ENCODE results near the gene ROR1. TPM values are rescaled to one million over a fixed set of nuclear protein-coding genes. Genes with fewer than 3 reads are reported as not detected.
A peak's percentile ranks its signal among the peaks of the same experiment; 100 is the strongest.

Gene ROR1
- total RNA-seq, 1 experiment from 2014 or later, result 2.7 TPM

- RAD21 ChIA-PET (ENCODE audit: low non-redundant PET in 1 of 2, low total read pairs in 2 of 2, uncharacterized antibody in 2 of 2, unreplicated experiment in 2 of 2), result interaction anchor here (0.5 to 2.5 kb wide), 8 partner anchors 25 to 463 kb away, joined by 3 to 14 read pairs (median 6); partner anchors contain the start of gene ROR1 (in 1 of the 2)
- no TSS peak for BruUV-seq (replicated peaks)
- POLR2A ChIA-PET, result interaction anchor here (0.7 to 1.0 kb wide), 2 partner anchors 446 to 475 kb away, joined by 3 read pairs; no protein-coding TSS in a partner anchor
- H3K4me1 ChIP-seq (ENCODE audit: control insufficient read depth in 1 of 2, insufficient read depth in 2 of 2, low read length in 2 of 2), result peaks cover 0 to 12% of the 10 kb centered on the region in 2 experiments; a peak in 2 of 4 replicates
- no peaks in the 10 kb centered on the region for H3K27me3 ChIP-seq (ENCODE audit: insufficient read depth, low read length)
- DNase-seq (ENCODE audit: low read depth, low spot score) (no peak), ATAC-seq (no peak; the same call in 1 of the 2 replicates)
- CTCF ChIA-PET, result interaction anchor here (0.5 to 3.0 kb wide), 21 partner anchors 9 to 1132 kb away, joined by 3 to 55 read pairs (median 4); no protein-coding TSS in a partner anchor
- H3K9me3 ChIP-seq (ENCODE audit: control insufficient read depth in 1 of 2, insufficient read depth in 1 of 2, low read depth in 1 of 2, low read length in 2 of 2), result no peaks in the 10 kb centered on the region
- H3K79me2 ChIP-seq (ENCODE audit: insufficient read depth, low read length), result no peaks in the 10 kb centered on the region
- intact Hi-C loops (cut with micrococcal nuclease), result loop anchor here (1.0 to 5.0 kb wide), 7 partner anchors 202 to 580 kb away; partner anchors contain the start of gene ROR1
- no peaks in the 10 kb centered on the region for H3K9me2 ChIP-seq (ENCODE audit: insufficient read depth)
- no peak overlapping the region for H3K27ac ChIP-seq (ENCODE audit: low read depth, low read length)
- no peak overlapping the region for H3K4me2 ChIP-seq (ENCODE audit: low read length)
- TF ChIP-seq CTCF (IDR thresholded peaks at IDR 0.05 in 2 of 3, conservative IDR thresholded peaks at IDR 0.05 in 1 of 3; ENCODE audit: borderline replicate concordance in 1 of 3, insufficient read depth in 1 of 3, low read depth in 2 of 3, low read length in 2 of 3), result 0 out of 6 replicates have a peak, but pooled peaks of 1 of the 3 experiments have one; percentile 5
- no peak for TF ChIP-seq REST (IDR thresholded peaks at IDR 0.05; ENCODE audit: low read depth)
- TF ChIP-seq ZNF274 (IDR thresholded peaks at IDR 0.05; ENCODE audit: low read depth, low read length), result no peak
- no peak for TF ChIP-seq ATF3 (IDR thresholded peaks at IDR 0.05)
- H4K20me1 ChIP-seq (ENCODE audit: insufficient read depth), result no peaks in the 10 kb centered on the region
- no peak overlapping the region for H3K4me3 ChIP-seq (replicated peaks in 1 of 2; ENCODE audit: low read depth in 1 of 2, low read length in 2 of 2)
- no peaks in the 10 kb centered on the region for H3K36me3 ChIP-seq (ENCODE audit: control insufficient read depth in 1 of 2, insufficient read depth in 2 of 2, low read length in 2 of 2)
- no peak overlapping the region for H3K9ac ChIP-seq (ENCODE audit: low read length)
- no peak overlapping the region for H2AFZ ChIP-seq (ENCODE audit: low read depth, low read length, poor library complexity, severe bottlenecking)
Observed at GRCh38 chr1:64137412-64137803, 363.6 kb downstream of the ROR1 start.

Measured in HCT116 (cell line).